Parathyroid adenoma (tissue), 2 donors: ENCODE results near the gene ITGA11.

Source experiments
- H2AFZ ChIP-seq: fragments of 300-600 bp; sonication (generic); one replicate; pipeline ENCODE4 v1.7.0; 2017; ENCODE audit warnings: antibody characterized with exemption, mild to moderate bottlenecking
- H3K27ac ChIP-seq: fragments of 300-600 bp; sonication (generic); one replicate; pipeline ENCODE4 v1.7.0; 2017
- H3K27me3 ChIP-seq: fragments of 300-600 bp; sonication (generic); one replicate; pipeline ENCODE4 v1.7.0; 2017; ENCODE audit warnings: low read length; ENCODE audit not compliant: control insufficient read depth, insufficient read depth
- H3K36me3 ChIP-seq: fragments of 300-600 bp; sonication (generic); one replicate; pipeline ENCODE4 v1.7.0; 2017; ENCODE audit warnings: low read length; ENCODE audit not compliant: control insufficient read depth, insufficient read depth
- H3K4me1 ChIP-seq: fragments of 300-600 bp; sonication (generic); one replicate; pipeline ENCODE4 v1.7.0; 2017; ENCODE audit warnings: control low read depth
- H3K4me2 ChIP-seq: fragments of 300-600 bp; sonication (generic); one replicate; pipeline ENCODE4 v1.7.0; 2017; ENCODE audit warnings: low read length
- H3K4me3 ChIP-seq: fragments of 300-600 bp; sonication (generic); one replicate; pipeline ENCODE4 v1.7.0; 2017; ENCODE audit warnings: low read depth, low read length
- H3K79me2 ChIP-seq: fragments of 300-600 bp; sonication (generic); one replicate; pipeline ENCODE4 v1.7.0; 2017; ENCODE audit warnings: control low read depth
- H3K9ac ChIP-seq: fragments of 300-600 bp; sonication (generic); one replicate; pipeline ENCODE4 v1.7.0; 2017; ENCODE audit warnings: mild to moderate bottlenecking
- H3K9me3 ChIP-seq: fragments of 300-600 bp; sonication (generic); one replicate; pipeline ENCODE4 v1.7.0; 2017; ENCODE audit warnings: low read length; ENCODE audit not compliant: control insufficient read depth
- TF ChIP-seq, protein P1 (sequence below): fragments of 300-600 bp; sonication (generic); IDR thresholded peaks from one replicate; pipeline ENCODE4 v1.7.0; 2017; ENCODE audit warnings: antibody characterized with exemption, mild to moderate bottlenecking
- donor health status: primary hyperparathyroidism.

The ITGA11 gene

DNA sequence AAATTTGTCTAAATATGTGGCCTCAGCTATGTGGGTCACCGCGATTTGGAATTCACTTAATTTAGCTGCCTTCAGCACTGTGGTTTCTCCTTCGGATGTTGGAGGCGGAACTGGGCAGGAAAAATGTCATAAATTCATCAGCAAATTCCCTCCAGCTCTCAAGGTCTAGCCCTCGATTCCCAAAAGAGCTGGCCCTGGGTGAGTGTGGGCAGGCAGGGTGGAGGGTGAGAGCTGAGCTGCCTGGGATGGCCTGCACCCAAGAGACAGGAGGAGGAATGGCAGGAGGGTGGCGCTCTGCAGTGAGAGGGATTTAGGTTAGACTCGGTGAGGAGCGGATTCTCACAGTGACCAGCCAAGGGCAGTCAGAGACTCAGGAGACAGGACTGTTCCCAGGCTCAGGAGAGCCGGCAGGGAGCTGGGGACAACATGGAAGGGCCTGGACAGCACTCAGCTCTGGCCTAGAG, 97.3 kb downstream of the ITGA11 start:
- TF ChIP-seq, protein P1, sequence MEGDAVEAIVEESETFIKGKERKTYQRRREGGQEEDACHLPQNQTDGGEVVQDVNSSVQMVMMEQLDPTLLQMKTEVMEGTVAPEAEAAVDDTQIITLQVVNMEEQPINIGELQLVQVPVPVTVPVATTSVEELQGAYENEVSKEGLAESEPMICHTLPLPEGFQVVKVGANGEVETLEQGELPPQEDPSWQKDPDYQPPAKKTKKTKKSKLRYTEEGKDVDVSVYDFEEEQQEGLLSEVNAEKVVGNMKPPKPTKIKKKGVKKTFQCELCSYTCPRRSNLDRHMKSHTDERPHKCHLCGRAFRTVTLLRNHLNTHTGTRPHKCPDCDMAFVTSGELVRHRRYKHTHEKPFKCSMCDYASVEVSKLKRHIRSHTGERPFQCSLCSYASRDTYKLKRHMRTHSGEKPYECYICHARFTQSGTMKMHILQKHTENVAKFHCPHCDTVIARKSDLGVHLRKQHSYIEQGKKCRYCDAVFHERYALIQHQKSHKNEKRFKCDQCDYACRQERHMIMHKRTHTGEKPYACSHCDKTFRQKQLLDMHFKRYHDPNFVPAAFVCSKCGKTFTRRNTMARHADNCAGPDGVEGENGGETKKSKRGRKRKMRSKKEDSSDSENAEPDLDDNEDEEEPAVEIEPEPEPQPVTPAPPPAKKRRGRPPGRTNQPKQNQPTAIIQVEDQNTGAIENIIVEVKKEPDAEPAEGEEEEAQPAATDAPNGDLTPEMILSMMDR, result no peak
- Histone ChIP-seq H3K4me1 (no peaks in the 10 kb centered on the region), H3K9ac (no peak overlapping the region), H3K27ac (no peak overlapping the region), H3K79me2 (no peaks in the 10 kb centered on the region), H3K36me3 (no peaks in the 10 kb centered on the region), H3K27me3 (no peaks in the 10 kb centered on the region), H3K4me3 (no peak overlapping the region), H3K4me2 (no peak overlapping the region), H3K9me3 (no peaks in the 10 kb centered on the region), H2AFZ (no peak overlapping the region)

DNA sequence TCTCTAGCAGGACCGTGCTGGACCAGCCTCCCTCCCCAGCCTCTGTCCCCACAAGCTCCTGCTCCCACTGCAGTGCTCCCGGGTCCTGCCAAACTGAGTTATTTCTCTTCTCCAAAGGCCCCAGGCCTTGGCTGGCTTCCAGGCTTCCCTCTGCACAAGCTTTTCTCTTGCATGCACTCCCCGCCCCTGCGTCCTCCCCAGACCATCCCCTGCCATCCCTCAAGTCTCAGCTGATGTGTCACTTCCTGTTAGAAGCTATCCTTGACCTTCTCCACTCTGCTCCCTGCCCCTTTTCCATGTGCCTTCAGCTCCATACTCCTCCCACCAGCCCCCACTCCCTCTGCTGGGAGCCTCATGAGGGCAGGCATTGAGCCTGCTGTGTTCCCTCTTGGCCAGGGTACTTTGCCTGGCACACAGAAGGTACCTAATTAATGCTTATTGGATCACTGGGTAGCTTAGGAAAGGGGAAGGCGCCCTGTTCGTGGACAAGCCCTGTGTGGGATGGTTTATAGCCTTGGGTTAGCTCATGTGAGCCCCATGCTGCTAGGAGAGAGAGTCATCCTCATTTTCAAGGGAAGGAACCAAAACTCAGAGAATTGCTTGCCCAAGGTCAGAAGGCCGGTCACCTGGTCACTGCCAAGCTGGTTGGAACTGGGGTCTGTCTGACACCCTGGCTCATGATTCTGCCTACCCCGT, 98.0 kb downstream of the ITGA11 start:
- Histone ChIP-seq H3K4me1 (no peaks in the 10 kb centered on the region), H3K27ac (no peak overlapping the region), H3K9me3 (no peaks in the 10 kb centered on the region), H3K27me3 (no peaks in the 10 kb centered on the region), H3K9ac (no peak overlapping the region), H2AFZ (no peak overlapping the region), H3K4me3 (no peak overlapping the region), H3K79me2 (no peaks in the 10 kb centered on the region), H3K36me3 (no peaks in the 10 kb centered on the region), H3K4me2 (no peak overlapping the region)
- TF ChIP-seq, protein P1, result no peak

DNA sequence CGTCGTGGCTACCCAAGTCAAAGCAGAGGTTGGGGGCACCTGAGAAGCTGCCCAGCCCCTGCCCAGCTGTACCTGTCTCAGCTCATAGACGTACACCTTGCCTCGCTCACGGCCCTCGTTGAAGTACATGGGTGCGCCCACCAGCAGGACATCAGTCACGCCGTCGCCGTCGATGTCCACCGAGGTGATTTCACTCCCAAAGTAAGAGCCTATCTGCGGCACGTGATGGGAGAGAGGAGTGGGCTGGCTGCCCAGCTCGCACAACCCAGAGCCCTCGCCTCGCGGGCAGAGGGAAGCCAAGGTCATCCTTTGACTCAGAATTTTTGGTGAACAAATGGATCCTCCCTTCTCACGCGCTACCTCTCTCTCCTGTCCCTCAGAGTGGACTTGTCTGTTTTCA, 99.7 kb downstream of the ITGA11 start:
- no peak overlapping the region for H3K4me2 ChIP-seq
- H3K27ac ChIP-seq, result no peak overlapping the region
- no peak overlapping the region for H3K9ac ChIP-seq
- no peaks in the 10 kb centered on the region for H3K4me1 ChIP-seq
- H2AFZ ChIP-seq, result no peak overlapping the region
- H3K27me3 ChIP-seq, result no peaks in the 10 kb centered on the region
- H3K4me3 ChIP-seq, result no peak overlapping the region
- no peaks in the 10 kb centered on the region for H3K79me2 ChIP-seq
- TF ChIP-seq, protein P1, result no peak
- H3K9me3 ChIP-seq, result no peaks in the 10 kb centered on the region
- no peaks in the 10 kb centered on the region for H3K36me3 ChIP-seq

DNA sequence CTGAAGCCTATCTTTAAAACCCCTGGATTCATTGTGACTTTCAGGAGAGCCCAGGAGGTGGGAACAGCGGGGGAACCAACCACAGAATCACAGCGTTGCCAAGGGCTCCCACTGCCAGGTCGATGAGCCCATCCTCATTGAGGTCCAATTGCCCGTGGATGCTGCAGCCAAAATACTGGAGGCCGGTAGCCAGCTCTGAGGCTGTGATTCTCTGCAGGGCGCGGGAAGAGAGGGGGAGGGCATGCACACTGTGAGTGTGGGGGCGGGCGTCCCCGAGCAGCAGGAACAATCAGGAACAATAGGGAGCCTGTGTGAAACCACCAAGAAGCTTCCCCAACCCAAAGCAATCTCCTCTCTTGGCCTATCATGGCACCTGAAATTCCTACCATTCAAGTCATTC, 101.1 kb downstream of the ITGA11 start:
- TF ChIP-seq, protein P1, result no peak
- Histone ChIP-seq H3K4me3 (no peak overlapping the region), H3K27ac (no peak overlapping the region), H3K4me1 (no peaks in the 10 kb centered on the region), H3K9me3 (no peaks in the 10 kb centered on the region), H3K79me2 (no peaks in the 10 kb centered on the region), H3K36me3 (no peaks in the 10 kb centered on the region), H2AFZ (no peak overlapping the region), H3K27me3 (no peaks in the 10 kb centered on the region), H3K4me2 (no peak overlapping the region), H3K9ac (no peak overlapping the region)

DNA sequence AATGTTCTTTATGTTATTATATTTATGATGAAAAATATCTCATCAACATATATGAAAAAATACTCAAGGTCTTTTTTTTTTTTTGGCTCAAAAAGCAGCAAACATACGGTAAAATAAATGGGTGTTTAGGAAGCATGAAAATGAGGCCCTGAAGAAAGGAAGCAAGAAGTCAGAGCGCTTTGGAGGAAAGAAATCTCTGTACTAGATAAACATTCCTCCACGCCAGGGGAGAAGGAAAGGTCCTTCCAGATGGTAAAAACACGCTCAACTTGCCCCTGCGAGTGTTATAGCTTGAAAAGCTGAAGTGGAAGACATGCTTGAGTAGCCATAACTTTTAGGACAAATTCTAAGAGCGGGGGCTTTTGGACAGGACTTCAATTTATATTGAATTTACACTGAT, 101.5 kb downstream of the ITGA11 start:
- Histone ChIP-seq H3K9me3 (no peaks in the 10 kb centered on the region), H3K4me2 (no peak overlapping the region), H3K36me3 (no peaks in the 10 kb centered on the region), H3K79me2 (no peaks in the 10 kb centered on the region), H3K27ac (no peak overlapping the region), H3K27me3 (no peaks in the 10 kb centered on the region), H3K9ac (no peak overlapping the region), H2AFZ (no peak overlapping the region), H3K4me1 (no peaks in the 10 kb centered on the region), H3K4me3 (no peak overlapping the region)
- TF ChIP-seq, protein P1, result no peak
